ENCODE data around the gene ABCA13. TPM values are rescaled to one million over a fixed set of nuclear protein-coding genes. Genes with fewer than 3 reads are reported as not detected.

Gene ABCA13
- total and polyA plus RNA-seq, 2 donors (not counting 3 experiments of a cell fraction or from before 2014, with no cell fraction given) = 0.01 to 0.11 TPM

GRCh38 chr7:48627164-48627563 is 455.9 kb downstream of the ABCA13 start:
- dilution Hi-C loops (cut with MboI; ENCODE audit: extremely low pct_ligation_motif_present, low sequenced_read_pairs) (no loop called here), intact Hi-C loops (cut with micrococcal nuclease) (no loop called here)
- Histone ChIP-seq H3K9ac (replicated peaks; ENCODE audit: extremely low read depth, insufficient read depth, low read length) (no peak overlapping the region), H3K79me2 (ENCODE audit: control insufficient read depth, insufficient read depth, low read length) (no peaks in the 10 kb centered on the region), H3K27me3 (ENCODE audit: control insufficient read depth in 2 of 2, insufficient read depth in 2 of 2, low read length in 2 of 2) (no peaks in the 10 kb centered on the region), H3K36me3 (ENCODE audit: control insufficient read depth in 2 of 2, extremely low read depth in 1 of 2, insufficient read depth in 2 of 2, low read length in 2 of 2) (no peaks in the 10 kb centered on the region), H3K27ac (ENCODE audit: insufficient read depth, low read depth, low read length) (no peak overlapping the region), H3K9me1 (replicated peaks; ENCODE audit: control insufficient read depth, extremely low read depth, insufficient read depth, low read length) (no peaks in the 10 kb centered on the region), H2AFZ (ENCODE audit: low read depth, low read length) (no peak overlapping the region), H3K4me2 (ENCODE audit: insufficient read depth, low read length) (no peak overlapping the region), H3K4me3 (replicated peaks in 1 of 3; ENCODE audit: insufficient read depth in 1 of 3, low read depth in 1 of 3, low read length in 3 of 3) (no peak overlapping the region), H3K9me3 (replicated peaks; ENCODE audit: control insufficient read depth, insufficient read depth, low read length) (no peaks in the 10 kb centered on the region), H4K20me1 (replicated peaks; ENCODE audit: control insufficient read depth, extremely low read depth, insufficient read depth, low read length) (no peaks in the 10 kb centered on the region), H3K4me1 (ENCODE audit: control insufficient read depth, extremely low read depth, insufficient read depth, low read length) (no peaks in the 10 kb centered on the region)
- CTCF ChIA-PET = interaction anchor here (0.9 kb wide), 1 partner anchor 15 kb away, joined by 3 read pairs; no protein-coding TSS in a partner anchor
- no peak for DNase-seq (ENCODE audit: low read depth, low spot score)
- FAIRE-seq = no peak
- POLR2A ChIA-PET = no interaction called here
- TF ChIP-seq POLR2AphosphoS5 (IDR thresholded peaks at IDR 0.05; ENCODE audit: insufficient read depth, low read depth, low read length) (no peak), EZH2 (IDR thresholded peaks at IDR 0.05; ENCODE audit: borderline replicate concordance, low read depth, low read length, severe bottlenecking) (no peak), FOS (IDR thresholded peaks at IDR 0.05; ENCODE audit: borderline replicate concordance, insufficient read depth, low read length) (no peak), POLR2A (IDR thresholded peaks at IDR 0.05; ENCODE audit: low read depth, low read length) (no peak), GATA2 (IDR thresholded peaks at IDR 0.05; ENCODE audit: insufficient read depth, insufficient read length, low read depth, low read length) (no peak), MYC (IDR thresholded peaks at IDR 0.05; ENCODE audit: low read depth, low read length) (no peak), JUN (IDR thresholded peaks at IDR 0.05; ENCODE audit: borderline replicate concordance, insufficient read depth, insufficient read length, low read depth) (no peak)
- TF ChIP-seq, protein P1, sequence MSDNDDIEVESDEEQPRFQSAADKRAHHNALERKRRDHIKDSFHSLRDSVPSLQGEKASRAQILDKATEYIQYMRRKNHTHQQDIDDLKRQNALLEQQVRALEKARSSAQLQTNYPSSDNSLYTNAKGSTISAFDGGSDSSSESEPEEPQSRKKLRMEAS (IDR thresholded peaks at IDR 0.05; ENCODE audit: insufficient read depth, insufficient read length) = no peak
- TF ChIP-seq, protein P2, sequence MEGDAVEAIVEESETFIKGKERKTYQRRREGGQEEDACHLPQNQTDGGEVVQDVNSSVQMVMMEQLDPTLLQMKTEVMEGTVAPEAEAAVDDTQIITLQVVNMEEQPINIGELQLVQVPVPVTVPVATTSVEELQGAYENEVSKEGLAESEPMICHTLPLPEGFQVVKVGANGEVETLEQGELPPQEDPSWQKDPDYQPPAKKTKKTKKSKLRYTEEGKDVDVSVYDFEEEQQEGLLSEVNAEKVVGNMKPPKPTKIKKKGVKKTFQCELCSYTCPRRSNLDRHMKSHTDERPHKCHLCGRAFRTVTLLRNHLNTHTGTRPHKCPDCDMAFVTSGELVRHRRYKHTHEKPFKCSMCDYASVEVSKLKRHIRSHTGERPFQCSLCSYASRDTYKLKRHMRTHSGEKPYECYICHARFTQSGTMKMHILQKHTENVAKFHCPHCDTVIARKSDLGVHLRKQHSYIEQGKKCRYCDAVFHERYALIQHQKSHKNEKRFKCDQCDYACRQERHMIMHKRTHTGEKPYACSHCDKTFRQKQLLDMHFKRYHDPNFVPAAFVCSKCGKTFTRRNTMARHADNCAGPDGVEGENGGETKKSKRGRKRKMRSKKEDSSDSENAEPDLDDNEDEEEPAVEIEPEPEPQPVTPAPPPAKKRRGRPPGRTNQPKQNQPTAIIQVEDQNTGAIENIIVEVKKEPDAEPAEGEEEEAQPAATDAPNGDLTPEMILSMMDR (IDR thresholded peaks at IDR 0.05; ENCODE audit: extremely low read depth in 1 of 2, insufficient read depth in 1 of 2, low read depth in 1 of 2, low read length in 2 of 2) = no peak
- no TSS peak for BruUV-seq (replicated peaks)
